CD4-positive, alpha-beta T cell (primary cell): ENCODE results near the gene SNED1. TPM values are rescaled to one million over a fixed set of nuclear protein-coding genes. Genes with fewer than 3 reads are reported as not detected.

Experiments used
- ATAC-seq: fragments of 200-7000 bp; cut with Tn5 transposase; one replicate; pipeline ENCODE4 v1.10.0; 2022; ENCODE audit warnings: mild to moderate bottlenecking; ENCODE audit not compliant: poor library complexity
- CTCF ChIA-PET: fragments of 350-600 bp; sonication (Branson Sonifier 250); formaldehyde crosslinking; loops from one replicate; lab custom pipeline; 2021; ENCODE audit warnings: antibody characterized with exemption, inconsistent platforms; lab: Charles Lee
- POLR2A ChIA-PET: fragments of 350-600 bp; sonication (Branson Sonifier 250); formaldehyde crosslinking; loops from one replicate; lab custom pipeline; 2021; ENCODE audit warnings: antibody characterized with exemption, inconsistent platforms; lab: Charles Lee
- DNase-seq, 14 experiments: peaks; one replicate each; pipeline ENCODE4 v3.0.0-alpha.2; 2013 to 2020; ENCODE audit warnings: mixed read lengths in 2 of 14
- H3K27ac ChIP-seq, 2 donors: one replicate each; pipeline versions ENCODE4 v1.5.1 to v1.7.0; 2013; ENCODE audit warnings: low read length in 2 of 2, low read depth in 1 of 2, mild to moderate bottlenecking in 1 of 2
- H3K27me3 ChIP-seq, 2 experiments: 1 replicate in 1 of 2; 2 replicates in 1 of 2; pipeline versions ENCODE4 v1.6.1 to v1.7.0; 2013; ENCODE audit warnings: low read length in 2 of 2, control low read depth in 1 of 2, mild to moderate bottlenecking in 1 of 2, moderate library complexity in 1 of 2; ENCODE audit not compliant: insufficient read depth in 2 of 2, control insufficient read depth in 1 of 2
- H3K36me3 ChIP-seq: one replicate; pipeline ENCODE4 v1.6.1; 2013; ENCODE audit warnings: low read length, control low read depth; ENCODE audit not compliant: insufficient read depth
- H3K4me1 ChIP-seq: one replicate; pipeline ENCODE4 v1.6.1; 2013; ENCODE audit warnings: low read length, control low read depth; ENCODE audit not compliant: insufficient read depth
- H3K4me3 ChIP-seq: one replicate; pipeline ENCODE4 v1.5.1; 2013; ENCODE audit warnings: mild to moderate bottlenecking, low read length, moderate library complexity
- H3K9me3 ChIP-seq, 2 experiments: 1 replicate in 1 of 2; 2 replicates in 1 of 2; pipeline versions ENCODE4 v1.6.1 to v1.7.0; 2013; ENCODE audit warnings: low read length in 2 of 2, mild to moderate bottlenecking in 2 of 2, control low read depth in 1 of 2, moderate library complexity in 1 of 2; ENCODE audit not compliant: control insufficient read depth in 1 of 2, insufficient read depth in 1 of 2
- H3K27ac Mint-ChIP-seq: one replicate; pipeline ENCODE4 v1.8.0; 2020; ENCODE audit warnings: mixed read lengths
- H3K27me3 Mint-ChIP-seq: one replicate; pipeline ENCODE4 v1.8.0; 2021; ENCODE audit warnings: mixed read lengths
- H3K36me3 Mint-ChIP-seq: one replicate; pipeline ENCODE4 v1.8.0; 2021; ENCODE audit warnings: low read depth, mixed read lengths
- H3K4me1 Mint-ChIP-seq: one replicate; pipeline ENCODE4 v1.8.0; 2021; ENCODE audit warnings: low read depth, mixed read lengths
- H3K4me3 Mint-ChIP-seq: one replicate; pipeline ENCODE4 v1.8.0; 2020; ENCODE audit warnings: mild to moderate bottlenecking, mixed read lengths
- H3K9me3 Mint-ChIP-seq: one replicate; pipeline ENCODE4 v1.8.0; 2020; ENCODE audit warnings: mixed read lengths
- CTCF ChIP-seq: fragments of 200-600 bp; IDR thresholded peaks from one replicate; pipeline ENCODE4 v1.8.0; 2022; ENCODE audit warnings: antibody characterized with exemption, mild to moderate bottlenecking
- intact Hi-C, 2 experiments: fragments of 100-400 bp; cut with DNase I in 1 of 2; cut with micrococcal nuclease in 1 of 2; formaldehyde crosslinking; loops; one replicate each; pipeline versions ENCODE4 v1.15.1 to v1.9.0; 2023 to 2025; cut with DNase I, micrococcal nuclease
- total RNA-seq, 174 experiments: library from RNA in 2 of 174; stranded (reverse) in 2 of 174; gene quantifications; one replicate each; pipeline ENCODE4 v1.2.3 and lab custom pipeline; 2021 to 2026

Gene SNED1
- total RNA-seq, 2 experiments from 2014 or later = 42.0 to 42.7 TPM

GRCh38 chr2:241050624-241051577 is 52.5 kb downstream of the SNED1 start:
- Histone ChIP-seq H3K27me3 (no peaks in the 10 kb centered on the region), H3K27ac (no peak overlapping the region), H3K4me3 (no peak overlapping the region), H3K36me3 (no peaks in the 10 kb centered on the region), H3K9me3 (no peaks in the 10 kb centered on the region), H3K4me1 (no peaks in the 10 kb centered on the region)
- TF ChIP-seq CTCF = no peak
- Mint-ChIP-seq H3K36me3 (no peaks in the 10 kb centered on the region), H3K27ac (no peak overlapping the region), H3K9me3 (no peaks in the 10 kb centered on the region), H3K27me3 (no peaks in the 10 kb centered on the region), H3K4me3 (no peak overlapping the region), H3K4me1 (no peaks in the 10 kb centered on the region)
- DNase-seq = peak in 1 of 14 experiments; percentile 8
- no peak for ATAC-seq
- ChIA-PET CTCF (no interaction called here), POLR2A (no interaction called here)
- intact Hi-C loops = loop anchor here in 1 of 2 experiments (5.0 kb wide), 1 partner anchor 69 kb away; no protein-coding TSS in a partner anchor

GRCh38 chr2:241051578-241052487 is 53.4 kb downstream of the SNED1 start:
- no peaks in the 10 kb centered on the region for H3K27me3 Mint-ChIP-seq
- TF ChIP-seq CTCF = no peak
- Histone ChIP-seq H3K27ac (no peak overlapping the region), H3K4me1 (no peaks in the 10 kb centered on the region), H3K36me3 (no peaks in the 10 kb centered on the region), H3K4me3 (no peak overlapping the region), H3K9me3 (no peaks in the 10 kb centered on the region), H3K27me3 (no peaks in the 10 kb centered on the region)
- H3K36me3 Mint-ChIP-seq = no peaks in the 10 kb centered on the region
- POLR2A ChIA-PET = no interaction called here
- ATAC-seq (no peak), DNase-seq (peak in 2 of 14 experiments; percentile 5 to 10)
- H3K9me3 Mint-ChIP-seq = no peaks in the 10 kb centered on the region
- CTCF ChIA-PET = no interaction called here
- H3K4me3 Mint-ChIP-seq = no peak overlapping the region
- no peak overlapping the region for H3K27ac Mint-ChIP-seq
- no peaks in the 10 kb centered on the region for H3K4me1 Mint-ChIP-seq
- intact Hi-C loops = loop anchor here in 1 of 2 experiments (5.0 kb wide), 1 partner anchor 70 kb away; no protein-coding TSS in a partner anchor

GRCh38 chr2:241052677-241053360 is 54.4 kb downstream of the SNED1 start:
- no peak for DNase-seq
- Mint-ChIP-seq H3K27ac (no peak overlapping the region), H3K27me3 (no peaks in the 10 kb centered on the region), H3K9me3 (no peaks in the 10 kb centered on the region), H3K4me3 (no peak overlapping the region), H3K36me3 (no peaks in the 10 kb centered on the region), H3K4me1 (no peaks in the 10 kb centered on the region)
- TF ChIP-seq CTCF = no peak
- CTCF ChIA-PET = no interaction called here
- no peak overlapping the region for H3K27ac ChIP-seq
- H3K9me3 ChIP-seq = no peaks in the 10 kb centered on the region
- no peaks in the 10 kb centered on the region for H3K27me3 ChIP-seq
- H3K36me3 ChIP-seq = no peaks in the 10 kb centered on the region
- H3K4me1 ChIP-seq = no peaks in the 10 kb centered on the region
- ATAC-seq = no peak
- intact Hi-C loops = loop anchor here in 1 of 2 experiments (5.0 kb wide), 1 partner anchor 71 kb away; no protein-coding TSS in a partner anchor
- no peak overlapping the region for H3K4me3 ChIP-seq
- POLR2A ChIA-PET = no interaction called here
